HG03432 (cell line): ENCODE measurements around the gene PAQR4.

Experiments
- ATAC-seq: cut with Tn5 transposase; IDR thresholded peaks from one replicate; pipeline ENCODE4 v1.9.1; 2021; ENCODE audit warnings: mild to moderate bottlenecking, moderate library complexity; ENCODE audit not compliant: unreplicated experiment

Gene PAQR4

GRCh38 chr16:3020604-3021448 is 51.7 kb downstream of the PAQR4 start:
- ATAC-seq = no peak

DNA sequence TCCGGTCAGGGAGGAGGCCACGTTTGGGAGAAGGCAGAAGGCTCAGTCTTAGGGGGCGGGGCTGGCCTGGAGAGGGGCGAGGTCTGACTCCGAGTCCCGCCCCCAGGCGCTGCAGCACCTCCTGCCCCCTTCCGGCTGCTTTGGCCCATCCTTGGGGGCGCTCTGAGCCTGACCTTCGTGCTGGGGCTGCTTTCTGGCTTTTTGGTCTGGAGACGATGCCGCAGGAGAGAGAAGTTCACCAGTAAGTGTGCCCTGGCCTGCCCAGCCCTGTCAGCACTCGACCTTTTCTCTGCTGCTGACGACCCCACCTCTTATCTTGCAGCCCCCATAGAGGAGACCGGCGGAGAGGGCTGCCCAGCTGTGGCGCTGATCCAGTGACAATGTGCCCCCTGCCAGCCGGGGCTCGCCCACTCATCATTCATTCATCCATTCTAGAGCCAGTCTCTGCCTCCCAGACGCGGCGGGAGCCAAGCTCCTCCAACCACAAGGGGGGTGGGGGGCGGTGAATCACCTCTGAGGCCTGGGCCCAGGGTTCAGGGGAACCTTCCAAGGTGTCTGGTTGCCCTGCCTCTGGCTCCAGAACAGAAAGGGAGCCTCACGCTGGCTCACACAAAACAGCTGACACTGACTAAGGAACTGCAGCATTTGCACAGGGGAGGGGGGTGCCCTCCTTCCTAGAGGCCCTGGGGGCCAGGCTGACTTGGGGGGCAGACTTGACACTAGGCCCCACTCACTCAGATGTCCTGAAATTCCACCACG is 52.5 kb downstream of the PAQR4 start:
- peak; percentile 30 for ATAC-seq

DNA sequence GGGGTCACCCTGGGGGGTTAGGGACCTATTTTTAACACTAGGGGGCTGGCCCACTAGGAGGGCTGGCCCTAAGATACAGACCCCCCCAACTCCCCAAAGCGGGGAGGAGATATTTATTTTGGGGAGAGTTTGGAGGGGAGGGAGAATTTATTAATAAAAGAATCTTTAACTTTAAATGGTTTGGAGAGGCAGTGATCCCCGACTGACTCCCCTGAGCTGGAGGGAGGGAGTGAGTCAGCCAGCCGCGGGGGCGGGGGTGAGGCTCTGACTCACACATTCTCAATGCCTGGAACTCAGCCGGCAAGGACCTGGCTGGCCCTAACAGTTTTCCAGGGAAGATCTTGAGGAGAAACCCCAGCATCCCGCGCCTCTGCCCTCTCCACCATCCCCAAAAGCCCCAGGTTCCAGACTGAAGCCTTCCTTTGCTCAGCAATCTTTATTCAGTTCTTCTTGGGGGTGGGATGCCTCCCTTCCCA is 53.1 kb downstream of the PAQR4 start:
- no peak for ATAC-seq

GRCh38 chr16:3022684-3023414 is 53.7 kb downstream of the PAQR4 start:
- no peak for ATAC-seq
